CD4-positive, alpha-beta T cell treated with Interleukin-4 for 1 hour (primary cell): ENCODE results near the gene USP53.
"Not testable (repeated sequence)": the region's sequence is repeated elsewhere in the genome, so short reads cannot be mapped to it uniquely, and the experiment has no call there.

Source experiments
- DNase-seq, 2 donors: peaks; one replicate each; pipeline ENCODE4 v3.0.0-alpha.2; 2020 to 2022

Gene USP53

DNA sequence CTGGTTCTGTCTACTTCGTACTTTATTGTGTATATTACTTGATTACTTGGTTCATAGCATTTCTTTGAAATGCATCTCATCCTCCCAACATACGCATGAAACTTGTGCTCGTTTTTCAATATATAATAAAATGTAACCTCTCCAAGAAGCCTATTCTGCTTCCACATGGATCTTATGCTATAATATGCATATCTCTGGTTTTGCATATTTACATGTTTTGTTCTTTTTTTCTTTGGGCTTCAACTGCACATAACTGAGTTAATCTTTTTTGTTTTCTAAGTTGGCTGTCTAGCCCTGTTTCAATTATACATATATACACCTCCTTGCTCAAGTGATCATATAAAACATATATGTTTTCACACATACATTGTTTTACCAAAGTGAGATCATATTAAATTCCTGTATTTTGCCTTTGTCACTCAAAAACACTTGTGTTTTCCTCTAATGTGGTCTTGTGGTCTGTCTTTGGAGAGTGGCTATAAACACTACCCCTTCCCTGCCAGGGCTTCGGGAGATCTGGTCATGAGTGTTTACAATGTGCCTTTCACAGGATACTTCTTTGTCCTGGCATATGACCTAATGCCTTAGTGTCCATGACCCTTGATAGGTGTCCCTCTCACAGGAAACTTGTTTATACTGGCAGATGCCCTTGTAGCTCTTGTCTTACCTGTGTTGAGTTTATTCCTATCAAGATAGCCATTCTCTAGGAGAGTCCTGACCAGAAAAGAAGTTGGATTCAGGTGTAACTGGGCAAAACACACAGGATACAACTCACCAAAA lies 17.6 kb downstream of the USP53 start:
- no peak for DNase-seq

DNA sequence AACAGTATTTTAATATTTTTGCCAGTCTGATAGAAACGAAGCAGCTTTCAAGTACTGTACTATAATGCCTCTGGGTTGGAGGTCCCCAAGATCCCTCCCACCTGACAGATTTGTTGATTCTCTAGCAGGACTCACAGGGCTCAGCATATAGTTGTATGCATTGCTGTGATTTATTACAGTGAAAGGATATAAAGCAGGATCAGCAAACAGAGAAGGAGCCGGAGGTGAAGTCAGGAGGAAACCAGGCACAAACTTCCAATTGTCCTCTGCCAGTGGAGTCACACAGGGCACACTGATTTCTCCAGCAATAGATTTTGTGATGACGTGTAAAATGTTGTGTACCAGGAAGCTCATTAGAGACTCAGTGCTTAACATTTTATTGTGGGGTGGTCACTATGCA lies 19.0 kb downstream of the USP53 start:
- DNase-seq, result no peak

DNA sequence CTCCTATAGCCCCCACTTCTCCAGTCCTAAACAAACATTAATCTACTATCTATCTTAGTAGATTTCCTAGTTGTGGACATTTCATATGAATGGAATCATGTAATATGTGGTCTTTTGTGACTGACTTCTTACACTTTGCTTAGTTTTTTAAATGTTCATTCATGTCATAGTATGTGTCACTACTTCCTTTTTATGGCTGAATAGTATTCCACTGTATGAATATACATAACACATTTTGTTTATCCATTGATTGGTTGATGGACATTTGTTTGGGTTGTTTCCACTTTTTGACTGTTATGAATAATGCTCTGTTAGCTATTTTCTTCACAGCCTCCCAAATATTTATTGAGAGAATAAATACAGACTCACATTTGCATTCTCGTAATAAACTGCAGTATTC lies 19.8 kb downstream of the USP53 start:
- DNase-seq, result no peak

DNA sequence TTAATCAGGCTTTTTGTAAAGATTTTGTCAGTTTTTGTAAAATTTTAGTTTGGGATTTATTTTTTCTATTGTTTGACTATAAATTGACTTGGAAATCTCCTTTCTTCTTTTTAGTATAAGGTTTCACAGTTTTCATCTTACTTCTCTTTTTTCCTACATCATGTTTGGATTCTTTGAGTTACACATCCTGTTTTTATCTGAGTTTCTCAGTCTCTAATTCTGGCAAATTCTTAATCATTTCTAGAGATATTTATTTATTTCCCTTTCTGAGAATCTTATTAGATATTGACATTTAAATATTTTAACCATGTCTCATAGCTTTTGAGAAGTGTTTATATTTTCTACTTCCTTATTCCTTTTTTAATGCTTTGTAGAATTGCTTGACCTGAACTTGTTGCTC lies 20.7 kb downstream of the USP53 start:
- DNase-seq, result no peak

DNA sequence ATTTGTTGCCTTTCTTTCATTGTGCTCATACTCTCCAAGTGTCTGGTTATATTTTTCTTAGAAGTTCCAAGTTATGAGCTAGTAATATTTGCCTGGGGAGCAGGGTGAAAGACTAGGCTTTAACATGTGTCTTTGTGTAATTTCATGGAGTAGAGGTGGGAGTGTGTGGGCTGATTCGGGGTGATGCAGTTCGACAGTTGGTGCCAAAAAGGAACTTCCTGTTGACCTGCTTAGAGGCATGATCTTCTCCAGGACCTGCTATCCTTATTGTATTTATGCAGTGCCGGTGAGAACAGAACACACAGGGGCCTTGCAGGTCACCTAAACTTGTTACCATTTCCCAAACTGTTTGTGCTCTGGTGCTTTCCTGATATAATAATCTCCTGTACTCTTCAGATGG lies 21.2 kb downstream of the USP53 start:
- DNase-seq, result no peak

DNA sequence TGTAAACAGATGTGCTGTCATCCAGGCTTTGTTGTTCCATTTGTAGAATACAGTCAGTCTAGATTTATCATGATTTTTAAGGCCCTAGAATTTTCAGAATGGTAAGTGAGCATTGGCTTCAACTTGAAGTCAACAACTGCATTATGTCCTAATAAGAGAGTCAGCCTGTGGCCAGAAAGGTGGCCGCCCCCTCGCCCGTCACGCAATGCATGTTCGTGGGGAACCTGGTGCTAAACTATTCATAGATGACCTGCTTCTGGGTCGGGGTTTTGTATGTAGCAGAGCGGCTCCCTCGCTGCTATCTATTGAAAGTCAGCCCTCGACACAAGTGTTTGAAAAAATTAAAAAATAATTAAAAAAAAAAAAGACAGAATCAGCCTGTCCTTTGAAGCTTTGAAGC lies 24.7 kb downstream of the USP53 start:
- DNase-seq, result no peak

DNA sequence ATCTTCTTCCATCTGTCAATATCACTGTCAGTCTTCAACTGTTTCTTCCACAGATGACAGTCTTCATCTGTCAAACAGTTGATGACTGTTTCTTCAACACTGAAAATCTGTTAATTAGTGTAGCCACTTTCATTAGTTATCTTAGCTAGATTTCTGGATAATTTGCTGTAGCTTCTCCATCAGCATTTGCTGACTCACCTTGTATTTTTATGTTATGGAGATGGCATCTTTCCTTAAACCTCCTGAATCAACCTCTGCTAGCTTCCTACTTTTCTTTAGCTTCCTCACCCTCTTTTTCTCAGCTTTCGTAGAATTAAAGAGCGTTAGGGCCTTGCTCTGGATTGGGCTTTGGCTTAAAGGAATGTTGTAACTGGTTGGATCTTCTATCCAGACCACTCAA lies 25.1 kb downstream of the USP53 start:
- DNase-seq, result no peak

DNA sequence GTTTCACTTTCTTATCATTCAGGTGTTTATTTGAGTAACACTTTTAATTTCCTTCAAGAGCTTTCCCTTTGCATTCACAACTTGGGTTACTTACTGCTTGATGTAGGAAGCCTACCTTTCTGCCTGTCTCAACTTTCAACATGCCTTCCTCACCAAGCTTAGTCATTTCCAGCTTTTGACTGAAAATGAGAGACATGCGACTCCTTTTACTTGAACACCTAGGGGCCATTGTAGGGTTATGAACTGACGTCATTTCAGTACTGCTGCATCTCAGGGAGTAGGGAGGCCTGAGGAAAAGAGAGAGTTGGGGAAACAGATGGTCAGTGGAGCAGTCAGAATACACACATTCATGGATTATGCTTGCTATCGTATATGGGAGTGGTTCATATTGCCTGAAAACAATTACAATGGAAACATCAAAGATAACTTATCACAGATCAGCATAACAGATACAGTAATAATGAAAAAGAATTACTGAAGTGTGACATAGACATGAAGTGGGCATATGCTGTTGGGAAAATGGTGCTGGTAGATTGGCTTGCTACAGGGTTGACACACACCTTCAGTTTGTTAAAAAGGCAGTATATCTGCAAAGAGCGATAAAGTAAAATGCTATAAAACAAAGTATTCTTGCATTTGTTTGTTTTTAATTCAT lies 25.7 kb downstream of the USP53 start:
- DNase-seq, result no peak

DNA sequence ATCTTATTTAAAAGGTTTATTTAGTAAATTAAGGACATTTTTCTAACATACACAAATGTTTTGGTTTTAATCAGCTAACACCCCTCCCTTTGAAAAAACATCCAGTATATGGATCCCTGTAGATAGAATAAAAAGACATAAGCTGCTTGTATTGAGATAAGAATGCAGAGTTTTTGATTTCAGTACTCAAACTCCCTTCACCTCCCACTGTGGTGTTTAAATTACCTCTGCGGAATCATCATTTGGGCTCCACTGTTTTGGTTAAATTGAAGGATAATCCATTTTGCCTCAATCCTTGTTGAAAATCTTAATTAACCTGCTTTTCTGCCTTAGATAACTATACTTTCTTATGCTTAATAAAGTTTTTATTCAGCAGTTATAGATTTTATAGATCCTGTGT lies 27.6 kb downstream of the USP53 start:
- DNase-seq, result no peak

DNA sequence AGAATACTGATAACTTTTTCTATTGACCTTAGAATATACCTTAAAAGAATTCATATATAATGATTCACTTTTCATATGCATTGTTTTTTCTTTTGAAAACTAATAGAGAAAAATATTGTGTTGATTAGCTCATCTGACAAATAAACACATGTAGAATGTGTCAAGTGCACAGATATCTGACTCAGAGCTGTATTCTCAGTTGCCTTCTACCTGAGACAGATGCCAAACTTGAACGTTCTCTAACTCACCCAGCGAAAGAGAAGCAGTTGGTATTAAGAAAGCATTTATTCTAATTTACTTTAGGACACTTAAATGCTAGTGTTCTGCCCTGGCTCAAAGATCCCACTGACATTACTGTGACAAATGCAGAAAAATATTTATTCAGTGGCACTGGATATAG lies 28.1 kb downstream of the USP53 start:
- no peak for DNase-seq

DNA sequence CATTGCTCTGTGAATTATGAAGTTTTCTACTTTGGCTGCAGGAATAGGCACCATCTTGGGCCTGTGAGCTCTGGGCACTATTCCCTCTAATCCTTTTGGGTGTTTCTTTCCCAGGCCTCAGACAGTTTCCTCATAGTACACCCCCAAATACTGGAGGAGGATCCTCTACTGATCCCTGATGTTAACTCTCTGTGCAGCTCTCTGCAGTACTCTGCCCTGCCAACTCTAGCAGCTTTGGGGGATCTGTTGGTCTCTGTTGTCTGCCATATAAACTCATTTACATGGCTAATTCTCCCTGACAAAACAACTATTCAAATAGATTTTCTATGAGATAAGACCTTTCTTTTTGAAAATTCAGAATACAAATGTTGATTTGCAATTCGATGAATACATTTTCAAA lies 29.9 kb downstream of the USP53 start:
- DNase-seq, result no peak

DNA sequence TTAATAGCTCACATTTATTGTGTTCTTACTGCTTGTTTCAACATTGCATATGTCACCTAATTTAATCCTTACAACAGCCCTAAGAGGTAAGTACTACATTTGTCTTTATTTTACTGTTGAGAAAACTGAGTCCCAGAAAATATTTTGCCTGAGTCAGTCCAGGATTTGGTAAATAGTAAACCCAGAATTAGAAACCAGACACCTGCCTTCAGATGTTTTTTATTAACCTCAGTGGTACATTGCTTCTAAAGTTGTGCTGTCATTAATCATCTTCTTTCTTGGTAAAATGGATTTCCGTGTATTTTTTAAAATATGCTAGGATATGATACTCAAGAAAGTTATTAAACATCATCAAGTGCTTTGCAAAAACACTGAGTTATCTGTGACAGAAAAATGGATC lies 31.4 kb downstream of the USP53 start:
- no peak for DNase-seq

DNA sequence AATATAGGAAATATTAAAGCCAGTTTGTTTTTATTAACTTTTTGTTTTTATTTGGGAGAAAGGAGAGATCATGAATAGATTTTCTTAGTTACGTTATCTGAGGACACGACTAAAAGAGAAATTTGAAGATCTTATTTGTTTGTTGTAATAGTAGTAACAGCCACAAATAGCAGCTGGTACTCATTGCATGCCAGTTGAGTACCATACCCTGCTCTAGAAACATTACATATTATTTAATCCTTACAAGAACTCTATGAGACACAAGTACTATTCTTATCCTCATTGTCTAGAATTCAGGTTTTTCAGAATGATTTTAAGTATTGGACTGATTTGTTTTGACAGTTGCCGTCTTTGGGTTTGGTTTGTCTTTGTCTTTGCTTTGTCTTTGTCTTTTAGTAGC lies 31.8 kb downstream of the USP53 start:
- DNase-seq, result no peak

DNA sequence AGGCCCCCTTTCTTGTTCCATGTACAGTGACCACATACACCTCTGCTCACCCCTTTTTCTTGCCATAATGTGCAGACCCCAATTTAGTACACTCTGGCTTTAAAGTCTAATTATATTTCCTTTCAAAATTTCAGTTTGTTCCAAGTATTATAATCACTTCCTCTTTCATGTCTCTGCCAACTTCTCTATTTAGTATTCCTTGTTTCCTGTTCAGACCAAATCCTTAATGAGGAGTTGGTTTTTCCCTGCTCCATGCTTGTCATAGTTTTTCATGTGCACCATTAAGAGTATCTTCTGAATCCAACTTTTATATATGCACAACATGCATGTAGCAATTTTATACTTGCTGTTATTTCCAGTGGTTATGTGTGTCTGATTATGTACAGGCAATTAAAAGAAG lies 32.3 kb downstream of the USP53 start:
- DNase-seq, result no peak

DNA sequence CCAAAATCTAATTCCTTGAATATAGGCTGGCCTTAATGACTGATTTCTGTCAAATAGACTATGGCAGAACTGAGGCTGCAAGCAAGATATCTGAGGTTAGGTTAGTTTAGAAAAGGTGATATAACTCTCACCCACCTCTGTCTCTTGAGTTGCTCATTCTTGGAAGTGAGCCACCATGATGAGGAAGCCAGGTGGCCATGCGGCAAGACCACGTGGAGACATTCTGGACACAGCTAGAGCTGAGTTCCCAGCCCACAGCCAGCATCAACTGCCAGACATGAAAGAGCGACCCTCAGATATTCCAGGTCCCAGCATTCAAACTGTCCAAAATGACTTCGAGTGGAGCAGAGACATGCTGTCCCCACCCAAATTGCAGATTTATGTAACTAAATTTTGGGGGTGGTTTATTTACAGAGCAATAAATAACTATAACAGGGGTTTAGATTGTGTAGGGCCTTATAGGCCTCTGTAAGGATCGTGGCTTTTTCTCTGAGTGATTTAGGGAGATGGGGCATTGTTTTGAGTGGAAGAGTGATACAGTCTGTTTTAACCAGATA lies 33.7 kb downstream of the USP53 start:
- no peak for DNase-seq

DNA sequence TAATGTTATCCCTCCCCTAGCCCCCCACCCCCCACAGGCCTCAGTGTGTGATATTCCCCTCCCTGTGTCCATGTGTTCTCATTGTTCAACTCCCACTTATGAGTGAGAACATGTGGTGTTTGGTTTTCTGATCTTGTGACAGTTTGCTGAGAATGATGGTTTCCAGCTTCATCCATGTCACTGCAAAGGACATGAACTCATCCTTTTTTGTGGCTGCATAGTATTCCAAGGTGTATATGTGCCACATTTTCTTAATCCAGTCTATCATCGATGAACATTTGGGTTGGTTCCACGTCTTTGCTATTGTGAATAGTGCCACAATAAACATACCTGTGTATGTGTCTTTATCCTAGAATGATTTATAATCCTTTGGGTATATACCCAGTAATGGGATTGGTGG lies 38.5 kb downstream of the USP53 start:
- not testable (repeated sequence) for DNase-seq

DNA sequence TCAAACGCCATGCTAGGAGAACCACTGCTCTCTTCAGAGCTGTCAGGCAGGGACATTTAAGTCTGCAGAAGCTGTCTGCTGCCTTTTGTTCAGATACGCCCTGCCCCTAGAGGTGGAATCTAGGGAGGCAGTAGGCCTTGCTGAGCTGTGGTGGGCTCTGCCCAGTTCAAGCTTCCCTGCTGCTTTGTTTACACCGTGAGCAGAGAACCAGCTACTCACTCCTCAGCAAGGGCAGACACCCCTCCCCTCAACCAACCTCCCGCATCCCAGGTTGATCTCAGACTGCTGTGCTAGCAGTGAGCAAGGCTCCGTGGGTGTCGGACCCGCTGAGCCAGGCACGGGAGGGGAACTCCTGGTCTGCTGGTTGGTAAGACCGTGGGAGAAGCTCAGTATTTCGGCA lies 42.7 kb downstream of the USP53 start:
- not testable (repeated sequence) for DNase-seq

DNA sequence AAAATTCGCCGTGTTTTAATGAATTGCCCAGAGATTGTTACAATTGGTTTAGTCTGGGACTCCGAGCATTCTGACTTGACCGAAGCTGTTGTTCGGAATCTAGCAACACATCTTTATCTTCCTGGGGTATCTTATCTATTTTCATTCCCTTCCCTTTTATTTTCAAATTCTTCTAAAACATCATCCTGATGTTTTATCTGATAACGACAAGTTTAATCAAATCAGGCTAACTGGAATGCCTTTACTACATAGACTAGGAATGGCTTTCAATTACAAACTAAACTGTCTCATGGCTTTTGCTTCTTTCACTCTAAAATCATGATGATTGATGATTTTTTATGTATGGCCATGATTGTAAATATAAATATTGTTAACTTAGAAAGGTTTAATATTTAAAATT lies 48.0 kb downstream of the USP53 start:
- DNase-seq, result no peak

DNA sequence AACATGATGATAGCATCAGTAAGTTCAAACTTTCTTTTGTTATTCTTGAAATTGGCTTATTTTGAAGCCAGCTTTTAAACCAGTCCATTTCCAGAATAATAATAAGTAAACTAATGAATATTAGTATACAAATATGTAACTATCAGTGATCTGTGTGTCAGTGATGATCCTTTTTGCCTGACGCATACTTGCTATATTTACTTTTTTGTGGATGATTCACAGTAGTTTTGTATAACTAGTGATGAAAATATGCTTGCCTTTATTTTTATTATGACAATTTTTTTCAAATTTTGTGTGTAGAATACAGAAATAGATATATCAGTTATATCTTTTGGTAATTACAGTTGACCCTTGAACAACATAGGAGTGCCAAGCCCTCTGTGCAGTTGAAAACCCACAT lies 49.5 kb downstream of the USP53 start:
- DNase-seq, result no peak

DNA sequence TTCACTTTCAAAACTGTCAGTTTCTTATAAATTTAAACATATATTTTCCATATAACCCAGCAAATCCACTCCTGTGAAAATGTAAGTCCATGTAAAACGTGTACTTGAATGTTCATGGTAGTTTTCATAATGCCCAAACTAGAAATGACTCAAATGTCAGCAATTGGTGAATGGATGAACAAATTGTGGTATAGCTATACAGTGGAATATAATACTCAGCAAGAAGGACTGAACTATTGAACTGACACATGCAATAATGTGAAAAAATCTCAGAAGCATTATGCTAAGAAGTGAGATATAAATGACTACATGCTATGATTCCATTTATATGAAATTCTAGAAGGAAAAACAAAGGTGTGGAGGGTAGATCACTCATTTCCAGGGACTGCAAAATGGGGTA lies 52.2 kb downstream of the USP53 start:
- DNase-seq, result no peak

DNA sequence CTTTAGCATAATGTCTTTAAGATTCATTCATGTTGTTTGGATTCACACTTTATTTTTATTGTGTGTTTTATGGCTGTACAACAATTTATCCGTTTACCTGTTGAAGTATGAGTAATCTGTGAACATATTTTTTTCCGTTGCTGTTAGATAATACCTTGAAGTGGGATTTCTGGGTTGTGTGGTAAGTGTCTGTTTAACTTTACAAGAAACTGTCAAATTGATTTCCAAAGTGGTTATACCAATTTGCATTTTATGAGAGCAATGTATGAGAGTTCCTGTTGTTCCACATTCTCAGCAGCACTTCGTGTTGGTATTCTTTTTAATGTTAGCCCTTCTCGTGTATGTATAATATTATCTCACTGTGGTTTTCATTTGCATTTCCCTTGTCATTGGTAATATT lies 53.6 kb downstream of the USP53 start:
- DNase-seq, result no peak

DNA sequence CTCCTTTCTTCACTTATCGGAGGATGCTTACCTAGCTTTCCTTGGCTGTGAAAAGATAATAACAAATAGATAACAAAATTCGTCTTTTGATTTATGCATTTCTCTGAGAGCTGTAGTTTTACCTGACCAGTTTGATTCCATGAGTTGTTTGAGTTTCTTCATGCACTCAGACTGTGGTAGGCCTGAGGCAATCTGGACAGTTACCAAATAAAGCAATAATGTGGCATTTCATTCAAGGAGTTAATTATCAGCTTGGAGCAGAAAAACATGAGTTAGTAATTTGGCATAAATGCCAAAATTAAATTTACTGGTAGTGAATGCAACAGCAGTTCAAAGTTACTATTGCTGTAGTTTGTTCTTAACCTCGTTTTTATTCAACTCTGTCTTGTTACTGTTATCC lies 56.0 kb downstream of the USP53 start:
- DNase-seq, result no peak

DNA sequence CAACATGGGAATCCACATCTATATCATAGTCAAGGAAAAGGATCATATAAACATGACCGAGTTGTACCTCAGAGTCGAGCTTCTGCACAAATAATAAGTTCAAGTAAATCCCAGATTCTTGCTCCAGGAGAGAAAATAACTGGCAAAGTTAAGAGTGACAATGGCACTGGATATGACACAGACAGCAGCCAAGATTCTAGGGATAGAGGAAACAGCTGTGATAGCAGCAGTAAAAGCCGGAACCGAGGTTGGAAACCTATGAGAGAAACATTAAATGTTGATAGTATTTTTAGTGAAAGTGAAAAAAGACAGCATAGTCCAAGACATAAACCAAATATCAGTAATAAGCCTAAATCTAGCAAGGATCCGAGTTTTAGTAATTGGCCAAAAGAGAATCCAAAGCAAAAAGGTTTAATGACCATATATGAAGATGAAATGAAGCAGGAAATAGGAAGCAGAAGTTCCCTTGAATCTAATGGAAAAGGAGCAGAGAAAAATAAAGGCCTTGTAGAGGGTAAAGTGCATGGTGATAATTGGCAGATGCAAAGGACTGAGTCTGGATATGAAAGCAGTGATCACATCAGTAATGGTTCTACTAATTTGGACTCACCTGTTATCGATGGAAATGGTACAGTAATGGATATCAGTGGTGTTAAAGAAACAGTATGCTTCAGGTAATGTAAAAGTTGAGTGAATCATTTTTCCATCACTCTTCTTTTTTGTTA lies 59.0 kb downstream of the USP53 start:
- DNase-seq, result no peak

DNA sequence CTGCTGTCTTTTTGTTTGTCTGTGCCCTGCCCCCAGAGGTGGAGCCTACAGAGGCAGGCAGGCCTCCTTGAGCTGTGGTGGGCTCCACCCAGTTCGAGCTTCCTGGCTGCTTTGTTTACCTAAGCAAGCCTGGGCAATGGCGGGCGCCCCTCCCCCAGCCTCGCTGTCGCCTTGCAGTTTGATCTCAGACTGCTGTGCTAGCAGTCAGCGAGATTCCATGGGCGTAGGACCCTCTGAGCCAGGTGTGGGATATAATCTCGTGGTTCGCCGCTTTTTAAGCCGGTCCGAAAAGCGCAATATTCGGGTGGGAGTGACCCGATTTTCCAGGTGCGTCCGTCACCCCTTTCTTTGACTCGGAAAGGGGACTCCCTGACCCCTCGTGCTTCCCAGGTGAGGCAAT lies 67.0 kb downstream of the USP53 start:
- not testable (repeated sequence) for DNase-seq
